ENCODE data around the gene POU2F3.

DNA sequence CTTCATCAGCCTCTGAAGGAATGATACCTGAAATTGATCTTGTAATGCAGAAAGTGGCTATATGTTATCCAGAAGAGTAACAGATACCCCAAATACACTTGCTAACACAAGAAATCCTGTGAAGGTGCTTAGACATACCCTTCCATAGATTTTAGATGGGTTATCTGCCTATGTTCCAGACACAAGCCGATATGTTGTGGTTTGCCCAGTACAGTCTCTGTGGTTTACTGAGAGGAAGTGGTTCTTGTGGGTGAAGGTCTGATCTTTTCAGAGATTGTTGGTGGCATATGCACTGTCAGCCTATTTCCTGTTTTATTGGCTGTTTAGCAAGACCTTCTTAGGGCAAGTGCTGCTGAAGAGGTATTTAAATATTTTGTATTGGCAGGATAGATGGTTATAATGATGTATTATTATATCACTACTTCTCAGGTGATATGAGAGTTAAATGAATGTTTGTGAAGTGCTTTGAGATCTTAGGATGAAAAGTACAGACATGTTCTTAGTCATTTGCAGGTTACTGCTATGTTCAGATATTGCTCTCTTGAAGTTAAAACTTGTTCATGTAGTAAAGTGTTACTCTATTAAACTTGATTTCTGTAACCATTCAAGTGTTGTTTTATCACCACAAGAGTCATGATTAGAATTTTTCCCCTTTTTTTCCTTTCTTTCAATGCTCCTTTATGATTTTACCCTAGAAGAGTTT is 104.5 kb downstream of the POU2F3 start:
- TF ChIP-seq POLR2A (IDR thresholded peaks at IDR 0.05; ENCODE audit: low read length) (no peak), GATA1 (IDR thresholded peaks at IDR 0.05; ENCODE audit: low read depth, low read length) (no peak)

Measured in erythroblast (primary cell).